Stimulated activated CD8-positive, alpha-beta memory T cell treated with anti-CD3 and anti-CD28 coated beads, Interleukin-4, amount 100 ng/mL, for 4 hours (primary cell): ENCODE data around the gene CLDN7.

Experiments used
- DNase-seq, 2 donors: peaks; one replicate each; pipeline ENCODE4 v3.0.0-alpha.2; 2020; ENCODE audit warnings: low read depth in 2 of 2, low spot score in 1 of 2

The CLDN7 gene

GRCh38 chr17:7238420-7239090 is 23.7 kb downstream of the CLDN7 start:
- no peak for DNase-seq

- peak; percentile 73 to 82 for DNase-seq
Observed at GRCh38 chr17:7237761-7238419, 24.4 kb downstream of the CLDN7 start.

GRCh38 chr17:7237266-7237760 is 25.0 kb downstream of the CLDN7 start:
- DNase-seq: no peak

GRCh38 chr17:7236808-7237207 is 25.5 kb downstream of the CLDN7 start:
- DNase-seq: no peak

DNA sequence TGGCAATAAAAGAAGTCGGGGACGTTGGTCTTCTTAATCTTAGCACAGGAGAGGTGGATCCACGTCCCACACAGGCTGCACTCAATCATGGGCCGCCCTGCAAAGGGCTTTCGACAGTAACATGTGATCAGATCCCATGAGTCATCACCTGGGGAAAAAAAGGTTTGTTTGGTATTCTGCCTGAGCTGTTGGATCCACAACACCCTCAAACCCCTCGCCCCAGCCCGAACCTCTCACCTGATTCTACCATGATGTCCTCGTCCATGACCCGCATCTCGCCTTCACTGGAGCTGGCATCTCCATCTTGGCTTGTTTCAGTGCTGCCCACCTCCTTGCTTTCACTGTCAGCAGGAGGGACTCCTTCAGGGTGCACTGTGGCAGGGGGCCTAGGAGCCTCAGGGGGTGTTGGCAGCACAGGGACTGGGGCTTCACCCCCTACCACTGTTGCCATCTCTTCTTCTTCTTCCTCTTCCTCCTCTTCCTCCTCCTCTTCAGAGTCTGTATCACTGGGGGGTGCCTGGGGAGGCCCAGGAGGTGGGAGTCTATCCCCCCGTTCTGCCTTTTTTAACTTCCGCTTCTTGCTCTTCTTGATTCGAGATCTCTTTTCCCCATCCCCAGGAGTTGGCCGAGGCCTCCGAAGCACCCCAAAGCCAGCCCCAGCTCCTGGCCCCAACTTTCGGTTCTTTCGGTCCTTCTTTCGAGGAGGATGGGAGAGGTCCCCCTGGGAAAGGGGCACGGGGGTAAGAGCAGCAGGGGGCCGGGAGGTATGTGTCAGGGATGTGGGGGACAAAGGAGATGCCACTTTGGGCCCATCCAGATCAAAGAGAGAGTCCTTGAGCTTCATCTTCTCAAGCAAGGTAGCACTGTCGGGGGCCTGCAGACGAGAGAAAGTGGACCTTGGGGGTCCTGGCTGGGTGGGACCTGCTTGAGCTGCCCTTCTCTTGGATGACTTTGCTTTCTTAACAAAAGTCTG is 26.3 kb downstream of the CLDN7 start:
- DNase-seq: no peak

GRCh38 chr17:7234083-7234951 is 28.0 kb downstream of the CLDN7 start, which contains the start of gene DVL2:
Gene DVL2 (minus strand): TSS chr17:7234517. CDS start chr17:7234262, 255 bp downstream.
- DNase-seq: peak; percentile 91 to 92

DNA sequence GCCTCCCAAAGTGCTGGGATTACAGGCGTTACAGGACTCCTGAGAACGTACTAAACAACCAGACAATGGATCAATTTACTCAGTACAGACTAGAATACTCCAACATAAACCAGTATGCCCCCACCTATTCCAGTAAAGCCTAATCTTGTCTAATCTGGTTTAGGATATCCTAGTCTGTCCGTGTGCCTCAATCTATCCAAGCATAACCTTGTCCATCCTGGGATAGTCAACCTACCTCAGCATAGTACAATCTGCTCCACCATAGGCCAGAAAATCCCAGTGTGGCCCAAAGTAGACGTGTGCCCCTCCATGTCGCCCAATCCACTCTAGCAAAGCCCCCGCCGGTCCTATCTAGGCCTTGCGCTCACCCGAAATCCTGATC is 28.6 kb downstream of the CLDN7 start:
- no peak for DNase-seq

GRCh38 chr17:7232114-7232513 is 30.2 kb downstream of the CLDN7 start:
- no peak for DNase-seq

GRCh38 chr17:7229504-7229903 is 32.8 kb downstream of the CLDN7 start:
- no peak for DNase-seq

GRCh38 chr17:7228920-7229319 is 33.4 kb downstream of the CLDN7 start:
- DNase-seq: no peak

GRCh38 chr17:7226721-7227710 is 35.3 kb downstream of the CLDN7 start:
- DNase-seq: no peak

DNA sequence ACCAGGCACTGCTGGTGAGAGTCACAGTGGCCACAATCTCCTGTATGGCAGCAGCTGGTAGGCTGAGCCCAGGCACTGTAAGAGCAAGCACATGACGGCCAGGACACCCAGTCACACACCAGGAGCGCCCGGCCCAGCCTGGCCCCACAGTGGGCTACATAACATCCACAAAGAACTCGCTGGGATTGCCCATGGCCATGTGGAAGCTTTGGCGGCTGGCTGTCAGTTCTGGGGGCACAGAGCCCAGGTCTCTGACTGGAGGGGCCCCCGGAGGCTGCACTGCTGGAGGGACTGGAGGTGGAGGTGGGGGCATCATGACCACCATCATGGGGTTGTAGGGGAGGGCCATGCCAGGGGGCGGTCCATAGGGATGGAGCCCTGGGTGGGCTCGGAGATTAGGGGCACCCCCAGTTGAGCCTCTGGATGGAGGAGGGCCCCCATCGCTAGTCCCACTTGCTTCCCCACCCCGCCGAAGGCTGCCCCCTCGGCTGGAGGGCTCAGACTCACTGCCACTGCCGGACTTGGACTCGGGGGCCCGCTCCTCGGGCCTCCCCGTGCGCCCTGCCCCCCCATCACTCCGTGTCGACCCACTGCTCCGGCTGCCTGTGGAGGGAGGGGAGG is 36.5 kb downstream of the CLDN7 start:
- DNase-seq: no peak

- DNase-seq: no peak
Observed at GRCh38 chr17:7224661-7225111, 37.6 kb downstream of the CLDN7 start.

- DNase-seq: no peak
Observed at GRCh38 chr17:7224110-7224509, 38.2 kb downstream of the CLDN7 start.

DNA sequence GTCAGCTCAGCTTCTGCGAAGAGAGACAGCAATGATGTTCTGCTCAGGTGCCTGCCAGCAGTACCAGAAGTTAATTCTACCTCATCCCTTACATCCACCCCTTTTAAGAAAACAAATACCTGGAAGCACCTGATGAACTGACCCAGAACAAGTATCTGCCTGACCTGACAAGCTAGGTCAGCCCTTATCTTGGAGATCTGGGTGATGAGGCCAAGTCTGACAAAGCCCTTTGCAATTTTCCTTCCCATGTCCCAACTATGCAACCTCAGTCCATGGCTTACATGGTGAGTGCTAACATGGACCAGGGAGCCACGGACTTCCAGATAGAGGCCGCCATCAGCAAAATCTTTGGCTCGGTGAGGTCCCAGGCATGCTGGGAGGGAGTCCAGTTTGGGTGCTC is 38.9 kb downstream of the CLDN7 start:
- DNase-seq: no peak

DNA sequence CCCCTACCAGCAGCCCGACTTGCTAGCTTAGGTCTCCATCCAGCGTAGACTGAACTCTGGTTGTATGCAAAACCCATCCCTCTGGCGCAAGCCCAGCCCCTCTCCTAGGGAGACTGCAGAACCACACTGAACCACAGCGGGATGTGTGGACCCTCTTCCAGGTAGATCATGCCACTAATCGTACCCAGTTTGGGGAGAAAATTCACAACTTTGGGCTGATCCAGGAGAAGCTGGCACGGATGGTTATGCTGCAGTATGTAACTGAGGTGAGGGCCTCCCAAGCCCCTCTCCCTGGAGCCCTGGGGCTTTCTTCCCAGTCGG is 39.3 kb downstream of the CLDN7 start:
- DNase-seq: no peak

DNA sequence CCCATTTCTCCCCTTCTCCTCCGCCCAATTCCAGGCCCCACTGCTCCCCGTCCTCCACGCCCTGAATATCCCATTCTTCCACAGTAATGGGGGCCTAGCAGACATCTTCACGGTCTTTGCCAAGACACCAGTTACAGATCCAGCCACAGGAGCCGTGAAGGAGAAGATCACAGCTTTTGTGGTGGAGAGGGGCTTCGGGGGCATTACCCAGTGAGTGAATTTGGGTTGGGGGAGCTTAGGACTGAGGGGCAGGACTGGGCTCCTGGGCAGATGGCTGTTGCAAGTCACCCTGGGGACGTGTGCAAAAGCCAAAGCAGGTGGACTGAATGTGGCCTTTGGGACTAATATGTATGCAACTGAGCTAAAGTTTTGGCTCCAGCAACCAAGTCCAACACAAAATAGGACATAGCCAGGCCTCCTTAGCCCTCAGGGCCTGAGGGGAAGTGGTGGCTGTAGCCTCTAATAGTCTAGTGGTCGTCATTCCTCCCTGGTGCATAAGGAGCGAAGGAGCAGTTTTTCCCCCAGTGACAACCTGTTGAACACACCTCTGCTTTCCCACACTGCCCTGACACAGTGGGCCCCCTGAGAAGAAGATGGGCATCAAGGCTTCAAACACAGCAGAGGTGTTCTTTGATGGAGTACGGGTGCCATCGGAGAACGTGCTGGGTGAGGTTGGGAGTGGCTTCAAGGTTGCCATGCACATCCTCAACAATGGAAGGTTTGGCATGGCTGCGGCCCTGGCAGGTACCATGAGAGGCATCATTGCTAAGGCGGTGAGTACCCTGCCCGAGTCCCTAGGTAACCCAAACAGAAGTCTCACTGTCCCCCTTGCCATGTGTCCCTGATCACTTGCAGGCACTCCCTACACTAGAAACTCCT is 39.9 kb downstream of the CLDN7 start:
- DNase-seq: no peak
